GM18519 (cell line): ENCODE results near the gene FAM78B.

ENCODE experiments used
- ATAC-seq: cut with Tn5 transposase; IDR thresholded peaks from one replicate; pipeline ENCODE4 v1.9.1; 2021; ENCODE audit warnings: mild to moderate bottlenecking, moderate library complexity; ENCODE audit not compliant: unreplicated experiment, low FRiP score

The FAM78B gene

DNA sequence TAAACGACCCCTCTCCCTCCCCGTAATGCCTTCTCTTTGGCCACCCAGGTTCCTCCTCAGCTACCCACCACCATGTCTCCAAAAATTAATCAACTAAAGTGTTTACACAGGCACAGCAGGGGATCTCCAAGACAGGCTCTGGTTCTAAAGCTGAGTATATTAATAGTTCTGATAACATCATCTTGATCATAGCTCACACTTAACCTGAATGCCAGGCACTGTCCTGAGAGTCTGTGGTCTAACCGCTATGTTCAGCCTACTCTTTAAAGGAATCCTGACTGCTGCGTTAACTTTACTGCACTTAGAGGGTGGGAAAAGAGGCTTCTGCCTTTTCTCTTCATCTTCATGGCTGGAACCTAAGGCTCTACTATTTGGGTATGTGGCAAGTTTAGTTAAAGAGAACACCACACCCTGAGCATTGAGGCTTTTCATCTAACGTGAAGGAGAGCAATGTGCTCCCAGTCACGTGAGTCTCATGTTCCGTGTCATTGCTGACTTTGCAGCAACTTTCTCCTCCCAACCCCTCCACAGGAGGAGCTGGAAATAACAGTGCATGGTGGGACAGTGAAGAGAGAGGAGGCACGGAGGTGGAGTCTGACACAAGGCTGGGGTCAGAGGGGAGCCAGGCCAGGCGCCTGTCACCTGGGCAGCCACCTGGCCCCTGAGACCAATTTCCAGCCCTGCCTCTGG, 86.4 kb downstream of the FAM78B start:
- no peak for ATAC-seq

DNA sequence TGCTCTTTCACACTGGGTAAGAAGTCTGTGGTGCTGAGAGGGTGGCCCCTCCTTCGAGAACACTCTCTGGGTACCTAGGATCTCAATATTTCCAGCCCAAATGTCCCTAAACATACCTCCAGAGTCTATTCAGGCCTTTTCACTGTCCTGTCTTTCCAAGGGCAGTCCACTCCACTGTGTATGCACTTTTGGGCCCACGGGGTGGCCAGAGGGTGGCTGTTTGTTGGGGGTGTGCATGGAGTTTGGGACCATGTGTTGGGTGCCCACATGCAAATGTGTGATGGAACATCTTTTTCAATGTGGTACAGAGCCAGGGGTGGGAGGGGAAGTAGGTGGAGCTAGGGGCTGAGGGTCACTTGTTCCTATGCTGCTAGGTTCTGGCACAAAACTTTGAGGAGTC, 87.5 kb downstream of the FAM78B start:
- ATAC-seq: no peak

DNA sequence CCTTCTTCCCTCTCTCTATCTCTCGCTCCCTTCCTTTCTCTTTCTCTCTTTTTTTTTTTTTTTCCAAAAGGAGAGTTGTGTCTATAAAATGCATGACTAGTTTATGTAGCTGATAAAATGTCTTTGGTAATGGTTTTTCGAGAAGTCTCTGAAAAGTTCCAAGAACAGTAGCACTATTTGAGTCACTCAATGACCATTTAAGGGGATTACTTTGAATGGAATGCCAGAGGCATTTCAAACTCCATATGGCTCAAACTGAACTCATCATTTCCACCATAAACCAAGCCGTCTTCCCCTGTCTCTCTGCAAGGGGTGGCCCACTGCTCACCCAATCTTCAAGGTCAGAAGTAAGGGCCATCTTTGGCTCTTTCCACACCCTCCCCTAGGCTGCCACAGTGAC, 93.3 kb downstream of the FAM78B start:
- ATAC-seq: no peak

DNA sequence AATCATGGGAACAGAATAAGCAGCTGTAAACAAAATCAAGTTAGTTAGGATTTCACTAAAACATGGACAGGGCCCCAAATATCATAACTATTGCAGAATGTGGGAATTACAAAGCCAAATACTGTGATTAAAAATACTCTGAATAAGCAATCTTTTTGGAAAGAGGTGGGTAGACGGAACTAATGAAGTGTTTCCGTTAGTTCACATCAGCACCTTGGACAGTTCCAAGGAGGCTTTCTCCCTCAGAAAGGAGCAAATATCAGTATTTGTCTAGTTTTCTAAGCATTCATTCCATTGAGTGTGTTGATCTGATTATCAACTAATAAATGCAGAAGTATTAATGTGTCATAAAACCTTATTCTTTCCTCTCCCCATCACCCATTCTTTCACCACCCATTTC, 97.4 kb downstream of the FAM78B start:
- ATAC-seq: no peak

DNA sequence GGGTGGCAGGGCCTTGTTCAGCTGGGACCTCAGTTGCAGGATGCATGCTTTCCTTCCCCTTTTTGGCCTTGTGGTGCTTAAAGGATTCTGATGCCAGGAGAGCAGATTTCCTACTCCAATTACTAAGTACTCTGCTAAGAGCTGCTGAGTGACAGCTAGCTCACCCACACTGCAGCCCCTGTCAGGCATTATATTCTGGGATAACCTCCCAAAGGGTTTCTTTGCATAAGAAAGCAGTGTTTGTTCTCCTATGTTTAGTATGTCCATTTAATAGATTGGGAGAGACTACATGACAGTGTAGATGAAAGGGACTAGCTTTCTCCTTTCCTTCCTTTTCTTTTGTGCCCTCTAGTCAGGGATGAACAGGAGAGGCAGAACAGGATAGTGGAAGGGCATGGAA, 100.7 kb downstream of the FAM78B start:
- no peak for ATAC-seq

DNA sequence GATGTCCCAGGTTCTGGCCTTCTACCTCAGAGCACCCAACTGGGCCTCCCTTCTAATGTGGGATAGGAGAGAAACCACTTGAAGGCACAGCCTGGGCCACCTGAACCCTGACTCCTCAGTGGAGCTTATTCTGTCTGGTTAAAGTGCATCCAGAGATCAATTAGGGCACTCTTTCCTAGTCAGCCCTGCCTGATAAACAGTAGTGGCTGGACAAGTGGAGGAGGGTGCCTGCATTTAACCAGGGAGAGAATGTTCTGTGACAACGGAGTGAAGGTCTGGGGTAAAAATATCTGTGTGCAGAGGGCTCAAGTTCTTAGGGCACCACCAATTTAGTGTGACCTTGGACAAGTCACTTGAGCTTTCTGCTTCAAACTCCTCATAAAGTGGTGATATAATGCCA, 101.8 kb downstream of the FAM78B start:
- ATAC-seq: no peak

DNA sequence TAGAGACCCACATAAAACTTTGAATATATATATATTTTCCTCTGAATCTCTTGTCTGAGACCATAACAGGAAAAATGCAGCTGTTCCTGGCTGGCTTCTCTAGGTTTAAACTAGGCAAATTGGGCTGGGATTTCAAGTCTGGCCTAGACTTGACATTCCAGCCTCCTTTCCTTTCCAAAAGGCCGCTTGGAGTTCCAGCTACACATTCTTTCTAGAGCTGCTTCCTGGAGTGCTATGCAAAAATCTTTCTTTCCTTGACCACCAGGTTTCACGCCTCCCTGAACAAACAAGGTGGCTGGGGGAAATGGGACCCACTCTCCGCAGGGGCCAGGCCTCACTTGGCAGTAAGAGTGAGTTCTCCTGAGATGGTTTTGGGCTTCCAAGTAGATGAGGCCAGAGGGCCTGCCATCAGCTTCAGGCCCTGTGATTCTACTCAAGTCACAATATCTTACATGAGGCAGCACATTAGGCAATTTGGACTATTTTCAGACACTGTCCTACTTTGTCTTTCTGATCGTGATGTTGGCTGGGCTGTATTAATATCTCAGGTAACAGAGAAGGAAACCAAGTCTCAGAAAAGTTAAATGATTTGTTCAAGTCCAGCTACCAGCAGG, 102.4 kb downstream of the FAM78B start:
- ATAC-seq: no peak

DNA sequence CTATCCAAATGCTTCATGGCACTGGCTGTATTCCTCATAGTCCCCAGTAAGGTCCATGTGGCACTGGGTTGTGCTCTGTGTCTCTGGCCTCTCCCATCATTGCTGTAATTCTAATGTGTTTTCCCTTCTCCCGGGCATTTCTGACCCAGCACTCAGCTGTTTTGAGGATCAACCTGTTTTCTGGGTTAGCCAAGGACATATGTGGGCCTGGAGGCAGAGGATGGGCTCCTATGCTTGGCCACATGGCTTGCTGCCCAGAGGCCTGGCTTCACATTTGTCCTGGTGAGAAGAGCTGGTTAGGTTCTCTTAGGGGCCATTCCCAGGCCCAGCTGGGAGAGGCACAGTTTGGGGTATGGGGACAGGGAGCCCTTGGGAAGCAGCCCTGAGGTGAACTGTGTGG, 103.1 kb downstream of the FAM78B start:
- no peak for ATAC-seq

DNA sequence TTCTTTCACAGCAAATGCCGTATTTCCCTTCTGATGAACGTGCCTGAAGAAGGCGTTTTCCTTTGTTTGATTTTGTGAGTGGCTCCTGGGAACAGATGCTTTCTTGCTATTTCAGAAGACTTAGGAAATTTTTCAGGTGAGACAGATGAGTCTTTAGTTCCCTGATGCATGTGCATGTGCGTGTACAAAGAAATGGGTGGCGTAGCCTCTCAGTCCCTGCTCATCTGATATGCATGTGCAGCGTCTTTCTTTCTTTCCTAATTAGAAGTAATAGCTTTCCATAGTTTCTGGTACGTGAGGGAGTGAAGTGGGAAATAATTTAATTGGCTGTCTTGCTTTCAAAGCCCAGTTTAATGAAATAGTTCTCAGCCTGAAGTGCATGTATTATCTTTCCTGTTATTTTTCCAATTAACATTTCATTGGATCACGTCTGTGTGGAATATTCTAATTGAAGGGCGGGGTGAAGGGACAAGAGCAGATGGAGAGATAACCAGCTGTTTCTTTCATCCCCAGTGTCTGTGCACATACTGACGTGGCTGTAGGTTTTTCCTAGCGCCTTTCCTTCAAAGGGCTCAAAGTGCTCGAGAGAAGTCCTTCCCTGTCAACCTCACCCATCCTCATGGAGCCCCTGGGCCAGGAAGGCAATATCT, 104.3 kb downstream of the FAM78B start:
- ATAC-seq: no peak

DNA sequence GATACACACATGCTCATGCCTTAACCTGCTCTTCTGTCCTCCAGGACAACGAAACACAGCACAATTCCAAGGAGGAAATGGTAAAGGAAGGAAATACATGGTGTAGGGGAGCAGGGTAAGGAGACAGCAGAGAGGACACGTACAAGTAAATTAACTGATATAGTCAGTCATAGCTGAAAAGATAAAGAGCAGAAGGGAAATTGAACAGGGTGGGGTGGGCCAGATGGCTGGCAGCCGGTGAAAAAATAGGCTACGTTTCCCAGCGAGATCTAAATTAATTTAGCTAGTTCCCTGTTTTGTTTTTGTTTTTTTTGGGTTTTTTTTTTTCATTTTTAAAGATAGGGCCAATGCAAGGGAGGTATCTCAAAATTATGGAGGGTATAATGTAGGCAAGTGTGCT, 109.2 kb downstream of the FAM78B start:
- no peak for ATAC-seq

DNA sequence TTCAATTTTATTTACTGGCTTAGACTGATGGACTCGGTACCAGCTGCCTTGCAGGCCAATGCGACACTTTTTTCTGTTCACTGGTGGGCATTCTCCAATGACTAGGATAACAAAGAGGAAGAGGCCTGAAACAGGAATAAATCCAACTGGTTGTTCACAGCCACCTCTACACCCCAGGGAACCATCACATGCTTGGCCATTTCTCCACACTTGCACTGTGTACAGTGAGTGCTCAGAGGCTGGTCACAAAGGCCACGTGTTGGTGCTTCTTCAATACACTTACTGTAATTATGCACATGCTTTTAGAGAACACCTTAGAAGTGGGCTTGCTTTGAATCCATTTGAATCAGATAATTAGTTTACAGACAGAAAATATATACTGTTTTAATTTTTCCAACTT, 113.4 kb downstream of the FAM78B start:
- ATAC-seq: no peak

DNA sequence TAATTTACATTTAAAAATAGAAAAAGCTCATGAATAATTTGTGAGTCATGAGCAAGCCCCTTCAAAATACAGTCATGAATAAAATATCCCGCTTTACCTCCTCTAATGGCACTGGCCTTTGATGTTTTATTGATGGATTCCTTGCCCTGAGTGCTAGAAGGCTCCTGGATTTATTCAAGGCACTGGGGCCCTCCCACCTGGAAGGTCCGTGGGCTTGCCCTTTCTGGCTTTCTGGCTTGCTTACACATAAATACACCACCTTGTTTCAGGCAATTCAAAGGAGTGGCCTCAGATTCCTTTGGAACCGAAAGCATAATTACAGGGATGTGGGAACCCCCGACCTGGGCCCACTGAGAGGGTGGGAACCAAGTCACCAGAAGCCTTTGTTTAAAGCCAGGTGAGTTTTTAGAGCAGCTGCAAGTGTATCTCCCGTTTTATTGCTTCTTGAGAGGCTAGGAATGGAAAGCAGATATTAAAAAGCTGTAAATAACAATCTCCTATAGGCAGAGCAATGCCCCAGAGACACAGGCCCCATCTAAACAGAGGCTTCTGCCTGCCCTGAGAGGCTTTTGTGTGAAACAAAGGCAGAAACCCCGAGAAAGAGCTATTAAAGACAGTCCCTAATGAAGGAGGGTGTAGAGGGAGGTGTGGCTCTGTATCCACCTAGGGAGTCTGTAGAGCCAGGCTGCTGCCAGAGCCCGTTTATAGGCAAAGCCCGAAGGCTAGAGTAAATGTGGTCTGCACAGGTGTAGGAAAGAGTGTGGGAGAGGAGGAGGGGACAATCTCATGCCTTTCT, 126.4 kb downstream of the FAM78B start:
- no peak for ATAC-seq

DNA sequence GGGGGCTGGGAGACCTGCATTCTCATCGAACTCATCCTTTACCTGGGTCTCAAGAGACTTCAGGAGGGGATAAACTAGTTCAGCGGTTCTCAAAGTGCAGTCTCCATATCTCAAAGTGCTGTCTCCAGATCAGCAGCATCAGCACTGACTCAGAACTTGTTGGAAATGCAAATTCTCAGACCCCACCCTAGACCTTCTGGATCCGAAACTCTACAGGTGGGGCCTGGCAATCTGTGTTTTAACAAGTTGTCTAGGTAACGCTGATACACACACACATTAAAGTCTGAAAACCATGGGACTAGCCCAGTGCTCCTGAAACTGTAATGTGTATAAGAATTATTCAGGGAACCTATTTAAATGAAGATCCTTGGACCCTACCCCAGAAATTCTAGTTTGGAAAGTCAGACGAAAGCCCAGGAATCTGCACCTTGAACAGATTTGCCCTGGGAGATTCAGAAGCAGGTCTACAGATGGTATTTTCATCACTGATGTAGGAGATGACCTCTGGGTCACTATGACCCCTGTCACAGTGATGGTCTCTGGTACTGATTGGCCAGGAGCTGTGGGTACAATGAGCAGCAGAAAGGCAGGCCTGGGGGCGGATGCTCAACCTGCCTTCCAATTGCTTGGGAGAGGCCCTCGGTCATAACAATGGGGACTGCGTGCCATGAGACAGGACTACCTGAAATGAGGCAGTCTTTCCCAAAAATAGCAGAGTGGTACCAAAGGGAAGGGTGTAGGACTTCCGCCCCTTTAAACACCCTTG, 127.2 kb downstream of the FAM78B start:
- ATAC-seq: no peak

DNA sequence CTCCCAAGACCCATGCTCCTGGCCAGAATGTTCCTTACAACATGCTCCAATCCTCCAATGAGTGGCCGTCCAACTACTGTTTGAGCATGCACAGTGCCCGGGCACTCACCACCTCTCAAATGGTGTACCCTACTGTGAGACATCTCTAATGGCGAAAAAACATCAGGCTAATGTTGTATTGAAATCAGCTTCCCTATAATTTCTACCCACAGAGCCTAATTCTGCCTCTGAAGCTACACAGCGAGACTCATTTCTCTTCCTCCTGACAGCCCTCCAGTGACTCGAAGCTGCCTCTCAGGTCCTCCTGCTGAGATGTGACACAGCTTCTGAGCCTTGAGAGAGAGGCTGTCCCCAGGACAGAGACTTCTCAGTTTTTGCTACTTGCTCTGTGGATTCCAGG, 130.7 kb downstream of the FAM78B start:
- no peak for ATAC-seq

DNA sequence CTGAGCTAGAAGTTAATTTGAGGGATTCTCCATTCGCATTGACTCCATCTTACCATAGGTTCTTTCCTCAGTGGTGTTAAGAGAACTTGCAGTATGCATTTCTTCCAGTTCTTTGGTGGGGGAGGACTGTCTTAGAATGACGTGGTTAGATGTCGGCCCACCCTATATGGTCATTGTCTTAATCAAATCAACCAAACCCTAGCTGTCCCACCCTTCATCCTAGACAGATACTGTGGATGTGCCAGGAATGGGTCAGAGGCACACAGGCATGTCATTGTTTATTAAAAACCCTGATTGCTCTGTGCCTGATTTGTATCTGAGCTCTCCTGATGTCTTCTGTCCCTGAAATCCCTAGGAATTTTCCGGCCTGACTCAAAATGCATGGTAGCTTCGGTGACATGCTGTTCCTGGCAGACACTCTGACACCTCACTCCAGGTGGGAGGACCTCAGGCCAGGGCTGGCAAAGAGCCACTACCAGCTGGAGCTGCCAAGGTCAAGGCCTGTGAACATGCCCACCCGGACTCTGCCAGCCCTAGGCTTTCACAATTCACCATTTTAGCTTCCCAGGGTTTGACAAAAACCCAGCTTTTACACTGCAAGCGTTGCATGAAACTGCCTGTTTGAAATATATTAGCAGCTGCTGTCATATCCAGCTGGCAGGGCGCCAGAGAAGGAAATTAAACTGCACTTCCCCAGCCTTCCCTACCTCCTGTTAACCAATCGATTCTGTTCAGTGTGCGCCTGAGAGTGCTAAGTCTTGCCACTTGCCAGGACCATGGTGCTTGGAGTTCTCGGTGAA, 134.0 kb downstream of the FAM78B start:
- ATAC-seq: no peak

DNA sequence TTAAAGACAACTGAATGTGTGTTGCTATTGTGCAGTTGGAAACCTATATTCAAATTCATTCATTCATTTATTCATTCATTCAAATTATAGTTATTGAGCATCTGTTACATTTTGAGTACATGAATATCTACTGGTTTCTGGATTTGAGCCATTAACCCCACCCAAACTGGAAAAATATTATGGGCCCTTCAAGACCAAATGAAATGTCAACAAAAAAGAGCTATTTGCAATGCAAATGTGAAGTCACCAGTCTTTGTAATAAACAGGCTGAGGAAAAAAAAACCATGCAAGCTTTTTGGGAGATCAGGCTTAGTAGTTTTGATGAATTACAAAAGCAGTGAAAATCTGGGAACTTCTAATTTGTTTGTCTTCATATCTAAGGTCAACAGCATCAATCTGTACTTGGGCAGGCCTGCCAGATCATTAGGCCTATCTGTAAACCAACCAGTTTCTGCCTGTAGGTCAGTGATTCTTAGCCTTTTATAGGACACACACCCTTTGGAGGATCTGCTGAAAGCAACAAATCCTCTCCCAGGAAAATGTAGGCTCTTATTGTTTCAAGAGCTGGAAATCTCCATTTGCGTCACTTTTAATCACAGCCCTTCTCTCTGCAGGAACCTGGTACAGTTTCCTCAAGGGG, 134.7 kb downstream of the FAM78B start:
- no peak for ATAC-seq

DNA sequence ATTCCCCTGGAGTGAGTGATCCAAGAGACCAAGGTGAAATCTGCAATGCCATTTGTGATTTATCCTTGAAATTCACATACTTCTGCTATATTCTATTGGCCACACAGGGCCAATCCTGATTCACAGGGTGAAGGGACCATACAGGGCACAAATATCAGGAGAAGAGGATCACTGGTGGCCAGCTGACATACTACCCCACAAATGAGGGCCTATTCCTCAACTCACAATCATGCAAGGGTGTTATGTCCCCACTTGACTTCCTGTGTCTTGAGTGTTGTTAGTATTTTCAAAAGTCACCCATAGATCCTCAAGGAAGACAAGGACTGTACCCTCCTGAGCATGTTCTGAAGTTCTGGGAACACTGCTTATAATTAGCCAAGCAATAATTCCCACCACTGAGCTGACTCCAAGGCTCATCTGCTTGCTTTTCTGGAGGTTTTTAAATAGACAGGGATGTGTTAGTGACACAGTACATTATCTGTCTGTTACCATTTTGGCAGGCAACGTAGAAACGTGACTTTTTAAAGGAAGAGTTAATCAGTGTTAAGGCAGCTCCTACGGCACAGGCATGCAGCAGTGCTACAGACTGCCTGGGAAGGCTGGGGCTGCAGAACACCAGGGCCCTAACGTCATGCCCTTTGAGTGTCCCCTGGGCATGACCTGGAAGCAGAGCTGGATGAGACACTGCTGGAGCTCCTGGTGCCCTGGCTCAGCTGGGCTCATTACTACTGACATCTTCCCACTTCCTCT, 137.4 kb downstream of the FAM78B start:
- no peak for ATAC-seq

DNA sequence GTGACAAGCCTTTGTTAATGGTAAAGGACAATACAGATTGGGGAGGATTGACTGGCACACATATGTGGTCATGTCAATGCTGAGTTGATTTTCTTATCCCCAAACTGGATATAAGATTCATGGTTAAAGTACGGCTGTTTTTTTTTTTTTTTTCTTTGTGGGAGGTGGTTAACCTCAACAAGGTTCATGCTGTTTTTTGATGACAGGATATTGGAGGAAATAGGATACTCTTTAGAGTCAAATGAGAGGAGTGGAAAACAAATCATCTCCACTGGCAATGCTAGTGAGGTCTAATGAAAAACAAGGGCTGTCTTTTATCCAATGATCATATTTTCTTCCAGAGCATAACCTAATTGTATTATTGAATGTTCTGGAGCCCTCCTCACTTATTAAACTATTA, 140.2 kb downstream of the FAM78B start:
- ATAC-seq: no peak

DNA sequence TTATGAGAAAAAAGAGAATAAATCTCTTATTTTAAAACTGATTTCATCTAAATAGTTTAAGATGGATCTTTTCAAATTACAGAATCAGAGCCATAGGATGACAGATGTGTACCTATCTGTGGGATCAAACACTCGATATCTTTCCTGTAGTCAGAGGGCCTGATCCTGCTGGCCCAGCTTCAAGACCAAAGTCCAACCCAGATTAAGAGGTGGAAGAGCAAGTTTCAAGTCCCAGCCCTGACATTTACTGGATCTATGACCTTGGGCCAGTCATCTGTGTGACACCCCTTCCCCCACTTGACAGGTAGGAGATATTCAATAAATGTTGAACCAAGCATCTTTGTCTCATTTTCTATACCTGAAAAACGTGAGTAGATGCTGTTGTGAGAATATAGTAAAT, 140.7 kb downstream of the FAM78B start:
- no peak for ATAC-seq
